ENCODE measurements around the gene TFAP2C. TPM values are rescaled to one million over a fixed set of nuclear protein-coding genes. Genes with fewer than 3 reads are reported as not detected.

The TFAP2C gene
- total RNA-seq, 1 donor = under 0.01 TPM

DNA sequence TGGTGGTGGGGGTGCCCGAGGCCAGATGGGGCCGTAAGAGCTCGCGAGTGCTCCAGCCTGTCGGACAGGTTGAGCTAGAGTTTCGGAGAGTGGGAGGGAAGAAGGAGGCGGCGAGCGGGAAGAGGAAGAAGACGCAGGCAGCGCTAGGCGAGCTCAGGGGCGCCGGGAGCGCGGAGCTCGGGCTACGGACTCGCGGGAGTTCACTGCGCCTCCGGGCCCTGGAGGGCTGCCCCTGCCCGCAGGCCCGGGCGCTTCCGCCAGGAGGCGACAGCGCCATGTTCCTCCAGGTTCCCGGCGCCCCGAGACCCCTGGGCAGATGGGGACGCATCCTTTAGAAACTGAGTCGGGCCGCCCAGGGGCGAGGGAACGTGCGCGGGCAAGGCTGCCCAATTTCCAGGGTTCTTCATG lies 984 bp downstream of the TFAP2C start:
- Histone ChIP-seq H3K27ac (ENCODE audit: low read depth, low read length) (no peak overlapping the region), H3K4me1 (ENCODE audit: insufficient read depth, low read length) (no peaks in the 10 kb centered on the region), H3K27me3 (ENCODE audit: insufficient read depth, low read length) (peaks cover 91% of the 10 kb centered on the region), H3K9me3 (ENCODE audit: low read depth, low read length) (no peaks in the 10 kb centered on the region), H3K4me2 (ENCODE audit: insufficient read depth, low read length) (no peak overlapping the region), H3K36me3 (ENCODE audit: insufficient read depth, low read length) (no peaks in the 10 kb centered on the region), H4K20me1 (ENCODE audit: insufficient read depth, low read length) (no peaks in the 10 kb centered on the region), H2AFZ (ENCODE audit: low read length) (no peak overlapping the region), H3K4me3 (ENCODE audit: insufficient read depth, low read length) (no peak overlapping the region), H3K79me2 (ENCODE audit: insufficient read depth, low read length) (no peaks in the 10 kb centered on the region)
- DNase-seq (ENCODE audit: insufficient read length, low spot score, missing footprints) = peak; percentile 91
- TF ChIP-seq, protein P1, sequence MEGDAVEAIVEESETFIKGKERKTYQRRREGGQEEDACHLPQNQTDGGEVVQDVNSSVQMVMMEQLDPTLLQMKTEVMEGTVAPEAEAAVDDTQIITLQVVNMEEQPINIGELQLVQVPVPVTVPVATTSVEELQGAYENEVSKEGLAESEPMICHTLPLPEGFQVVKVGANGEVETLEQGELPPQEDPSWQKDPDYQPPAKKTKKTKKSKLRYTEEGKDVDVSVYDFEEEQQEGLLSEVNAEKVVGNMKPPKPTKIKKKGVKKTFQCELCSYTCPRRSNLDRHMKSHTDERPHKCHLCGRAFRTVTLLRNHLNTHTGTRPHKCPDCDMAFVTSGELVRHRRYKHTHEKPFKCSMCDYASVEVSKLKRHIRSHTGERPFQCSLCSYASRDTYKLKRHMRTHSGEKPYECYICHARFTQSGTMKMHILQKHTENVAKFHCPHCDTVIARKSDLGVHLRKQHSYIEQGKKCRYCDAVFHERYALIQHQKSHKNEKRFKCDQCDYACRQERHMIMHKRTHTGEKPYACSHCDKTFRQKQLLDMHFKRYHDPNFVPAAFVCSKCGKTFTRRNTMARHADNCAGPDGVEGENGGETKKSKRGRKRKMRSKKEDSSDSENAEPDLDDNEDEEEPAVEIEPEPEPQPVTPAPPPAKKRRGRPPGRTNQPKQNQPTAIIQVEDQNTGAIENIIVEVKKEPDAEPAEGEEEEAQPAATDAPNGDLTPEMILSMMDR (IDR thresholded peaks at IDR 0.05; ENCODE audit: extremely low read depth, low read depth, low read length) = peak; percentile 10

DNA sequence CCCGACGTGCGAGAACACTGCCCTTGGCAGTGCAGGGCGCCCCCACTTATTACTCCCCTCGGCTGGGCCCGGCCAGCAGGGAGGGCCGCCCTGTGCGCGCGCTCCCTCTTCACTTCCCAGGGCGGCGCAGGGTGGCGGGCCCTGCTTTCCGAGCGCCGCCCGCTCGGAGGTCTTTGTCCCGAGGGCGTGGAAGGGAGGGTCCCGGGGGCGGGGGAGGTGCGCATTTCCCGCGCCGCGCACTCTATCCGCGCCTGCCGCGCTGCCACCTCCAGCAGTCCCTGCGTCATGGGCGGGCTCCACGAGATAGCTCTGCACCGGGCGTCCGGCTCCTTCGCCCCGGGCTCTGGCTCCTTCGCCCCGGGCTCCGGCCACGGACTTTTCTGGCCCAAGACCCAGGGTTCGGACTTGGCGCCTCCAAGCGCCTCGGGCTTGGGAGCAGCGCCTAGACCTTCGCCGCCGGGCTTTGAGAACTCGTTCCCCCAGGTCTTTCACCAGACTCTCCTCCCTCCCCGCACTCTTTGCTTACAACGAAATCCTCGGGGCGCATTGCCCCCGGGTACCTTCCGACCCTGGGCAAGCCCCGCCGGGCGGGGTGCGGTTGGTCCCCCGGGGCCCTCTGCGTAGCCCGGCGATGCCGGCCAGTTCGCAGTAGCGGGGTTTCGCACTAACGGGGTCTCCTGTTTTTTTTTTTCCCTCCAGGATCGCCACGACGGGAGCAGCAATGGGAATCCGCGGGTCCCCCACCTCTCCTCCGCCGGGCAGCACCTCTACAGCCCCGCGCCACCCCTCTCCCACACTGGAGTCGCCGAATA lies 1.6 kb downstream of the TFAP2C start:
- DNase-seq (ENCODE audit: insufficient read length, low spot score, missing footprints) = peak; percentile 84
- Histone ChIP-seq H3K27me3 (ENCODE audit: insufficient read depth, low read length) (peaks cover 85% of the 10 kb centered on the region), H3K27ac (ENCODE audit: low read depth, low read length) (no peak overlapping the region)

DNA sequence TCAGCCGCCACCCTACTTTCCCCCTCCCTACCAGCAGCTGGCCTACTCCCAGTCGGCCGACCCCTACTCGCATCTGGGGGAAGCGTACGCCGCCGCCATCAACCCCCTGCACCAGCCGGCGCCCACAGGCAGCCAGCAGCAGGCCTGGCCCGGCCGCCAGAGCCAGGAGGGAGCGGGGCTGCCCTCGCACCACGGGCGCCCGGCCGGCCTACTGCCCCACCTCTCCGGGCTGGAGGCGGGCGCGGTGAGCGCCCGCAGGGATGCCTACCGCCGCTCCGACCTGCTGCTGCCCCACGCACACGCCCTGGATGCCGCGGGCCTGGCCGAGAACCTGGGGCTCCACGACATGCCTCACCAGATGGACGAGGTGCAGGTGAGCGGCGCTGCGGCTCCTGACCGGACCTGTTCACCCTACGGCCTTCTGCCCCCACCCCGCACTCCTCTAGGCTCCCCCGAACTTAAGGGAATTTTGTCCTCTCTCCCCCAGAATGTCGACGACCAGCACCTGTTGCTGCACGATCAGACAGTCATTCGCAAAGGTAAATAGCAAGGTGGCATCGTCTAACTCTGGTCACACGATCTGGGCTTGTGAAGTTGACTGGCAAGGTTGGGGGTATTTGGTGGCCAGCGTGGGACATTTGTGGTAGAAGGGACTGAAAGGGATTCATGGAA lies 2.3 kb downstream of the TFAP2C start:
- TF ChIP-seq, protein P1 (IDR thresholded peaks at IDR 0.05; ENCODE audit: extremely low read depth, low read depth, low read length) = no peak
- no peak overlapping the region for H3K4me2 ChIP-seq (ENCODE audit: insufficient read depth, low read length)
- peaks cover 80% of the 10 kb centered on the region for H3K27me3 ChIP-seq (ENCODE audit: insufficient read depth, low read length)
- H3K4me1 ChIP-seq (ENCODE audit: insufficient read depth, low read length) = no peaks in the 10 kb centered on the region
- no peaks in the 10 kb centered on the region for H3K79me2 ChIP-seq (ENCODE audit: insufficient read depth, low read length)
- no peak overlapping the region for H3K27ac ChIP-seq (ENCODE audit: low read depth, low read length)
- peak; percentile 83 for DNase-seq (ENCODE audit: insufficient read length, low spot score, missing footprints)
- no peak overlapping the region for H3K4me3 ChIP-seq (ENCODE audit: insufficient read depth, low read length)
- H2AFZ ChIP-seq (ENCODE audit: low read length) = no peak overlapping the region
- H4K20me1 ChIP-seq (ENCODE audit: insufficient read depth, low read length) = no peaks in the 10 kb centered on the region
- H3K36me3 ChIP-seq (ENCODE audit: insufficient read depth, low read length) = no peaks in the 10 kb centered on the region
- H3K9me3 ChIP-seq (ENCODE audit: low read depth, low read length) = no peaks in the 10 kb centered on the region

More for the DNA sequence above, 1.6 kb downstream of the TFAP2C start:
- Histone ChIP-seq H3K9me3 (ENCODE audit: low read depth, low read length) (no peaks in the 10 kb centered on the region), H3K79me2 (ENCODE audit: insufficient read depth, low read length) (no peaks in the 10 kb centered on the region), H2AFZ (ENCODE audit: low read length) (no peak overlapping the region), H3K4me1 (ENCODE audit: insufficient read depth, low read length) (no peaks in the 10 kb centered on the region), H3K4me2 (ENCODE audit: insufficient read depth, low read length) (no peak overlapping the region), H3K36me3 (ENCODE audit: insufficient read depth, low read length) (no peaks in the 10 kb centered on the region), H4K20me1 (ENCODE audit: insufficient read depth, low read length) (no peaks in the 10 kb centered on the region), H3K4me3 (ENCODE audit: insufficient read depth, low read length) (no peak overlapping the region)
- TF ChIP-seq, protein P1 (IDR thresholded peaks at IDR 0.05; ENCODE audit: extremely low read depth, low read depth, low read length) = no peak

DNA sequence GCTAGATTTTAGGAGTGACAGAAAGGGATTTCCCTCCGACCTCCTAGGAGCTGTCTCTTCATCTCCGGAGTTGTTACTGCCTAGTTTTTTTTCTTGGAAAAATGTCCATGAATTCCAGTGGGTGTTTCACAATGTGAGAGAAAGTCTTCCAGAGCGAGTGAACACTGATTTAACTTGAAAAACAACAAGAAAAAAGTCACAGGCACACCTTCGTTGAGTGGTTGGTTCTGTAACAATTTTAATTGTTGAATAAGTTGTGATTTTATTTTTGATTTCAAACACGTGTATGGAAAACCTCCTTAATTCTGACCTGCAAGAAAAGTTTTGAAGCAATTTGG lies 2.9 kb downstream of the TFAP2C start:
- H3K4me1 ChIP-seq (ENCODE audit: insufficient read depth, low read length) = no peaks in the 10 kb centered on the region
- TF ChIP-seq, protein P1 (IDR thresholded peaks at IDR 0.05; ENCODE audit: extremely low read depth, low read depth, low read length) = no peak
- no peaks in the 10 kb centered on the region for H3K36me3 ChIP-seq (ENCODE audit: insufficient read depth, low read length)
- H3K79me2 ChIP-seq (ENCODE audit: insufficient read depth, low read length) = no peaks in the 10 kb centered on the region
- H3K27ac ChIP-seq (ENCODE audit: low read depth, low read length) = no peak overlapping the region
- no peak overlapping the region for H3K4me3 ChIP-seq (ENCODE audit: insufficient read depth, low read length)
- H3K4me2 ChIP-seq (ENCODE audit: insufficient read depth, low read length) = no peak overlapping the region
- DNase-seq (ENCODE audit: insufficient read length, low spot score, missing footprints) = no peak
- no peaks in the 10 kb centered on the region for H4K20me1 ChIP-seq (ENCODE audit: insufficient read depth, low read length)
- H3K27me3 ChIP-seq (ENCODE audit: insufficient read depth, low read length) = peaks cover 75% of the 10 kb centered on the region
- H2AFZ ChIP-seq (ENCODE audit: low read length) = no peak overlapping the region
- H3K9me3 ChIP-seq (ENCODE audit: low read depth, low read length) = no peaks in the 10 kb centered on the region

All from osteoblast (primary cell).